Right lobe of liver (tissue), 6 donors: ENCODE measurements around the gene ARHGEF40. TPM values are rescaled to one million over a fixed set of nuclear protein-coding genes. Genes with fewer than 3 reads are reported as not detected.

Experiments used
- ATAC-seq, 4 donors: fragments of 200-7000 bp; cut with Tn5 transposase; one replicate each; pipeline ENCODE4 v1.9.1; 2020; ENCODE audit warnings: mild to moderate bottlenecking in 4 of 4, moderate library complexity in 4 of 4
- DNase-seq, 3 donors: peaks; one replicate each; pipeline ENCODE4 v3.0.0-alpha.2; 2020
- H3K27ac ChIP-seq, 3 donors: fragments of 200-600 bp; one replicate each; pipeline ENCODE4 v1.8.0; 2022
- H3K27me3 ChIP-seq, 2 donors: fragments of 200-600 bp; one replicate each; pipeline ENCODE4 v1.8.0; 2022
- H3K36me3 ChIP-seq, 4 donors: fragments of 200-600 bp; sonication (generic) in 1 of 4; one replicate each; pipeline versions ENCODE4 v1.5.1 to v1.8.0; 2017 to 2022; ENCODE audit warnings: control low read depth in 1 of 4
- H3K4me1 ChIP-seq, 4 donors: fragments of 200-600 bp; sonication (generic) in 1 of 4; one replicate each; pipeline versions ENCODE4 v1.5.1 to v1.8.0; 2017 to 2022; ENCODE audit warnings: control low read depth in 1 of 4
- H3K4me3 ChIP-seq, 3 donors: fragments of 200-600 bp; one replicate each; pipeline ENCODE4 v1.8.0; 2022
- H3K9me3 ChIP-seq, 4 donors: fragments of 200-600 bp; sonication (generic) in 1 of 4; one replicate each; pipeline versions ENCODE4 v1.5.1 to v1.8.0; 2017 to 2022; ENCODE audit warnings: control low read depth in 1 of 4
- POLR2A ChIP-seq: fragments of 450-650 bp; IDR thresholded peaks from one replicate; pipeline ENCODE4 v1.6.1; 2017; ENCODE audit warnings: antibody characterized with exemption, mild to moderate bottlenecking
- WGBS: methylation state at CpG from one replicate; pipeline ENCODE4 v1.1.6; 2018; ENCODE audit warnings: low coverage, low lambda C conversion rate; ENCODE audit not compliant: insufficient coverage; ENCODE audit errors: missing lambda C conversion rate; 5-methylcytosine and 5-hydroxymethylcytosine counted together
- intact Hi-C, 2 donors: fragments of 100-400 bp; cut with DNase I; formaldehyde crosslinking; loops; one replicate each; pipeline versions ENCODE4 v1.11.2 to v1.14.1; 2022
- total RNA-seq, 6 experiments: library from RNA; depleted of rRNA in 2 of 6; stranded (reverse); fragments of >200 nt in 2 of 6; fragmentation: NEBNext Ultra II Directional in 3 of 6; extraction: Animal tissue kit (Norgen Biotek cat#: 25700) in 3 of 6; gene quantifications; one replicate each; pipeline versions ENCODE4 v1.1.0 to v1.2.4, GENCODE V29; 2016 to 2023
- TF ChIP-seq, protein P1 (sequence below), 4 donors: fragments of 200-600 bp in 3 of 4; fragments of 450-650 bp in 1 of 4; IDR thresholded peaks; one replicate each; pipeline versions ENCODE4 v1.5.1 to v1.8.0; 2016 to 2022; ENCODE audit warnings: antibody characterized with exemption in 4 of 4, mild to moderate bottlenecking in 2 of 4
- donor health status: DM: no; HTN: yes; CAD: no.
- donor health status: DM: no; HTN: no; CAD: no.
- donor health status: DM: no; HTN: no; CAD: no.
- donor health status: DM: no; HTN: yes; CAD: no.
- donor health status: DM: no; HTN: yes; CAD: no.

The ARHGEF40 gene
- total RNA-seq, 6 experiments from 2014 or later, result 17.1 to 35.8 (median 25.1) TPM

DNA sequence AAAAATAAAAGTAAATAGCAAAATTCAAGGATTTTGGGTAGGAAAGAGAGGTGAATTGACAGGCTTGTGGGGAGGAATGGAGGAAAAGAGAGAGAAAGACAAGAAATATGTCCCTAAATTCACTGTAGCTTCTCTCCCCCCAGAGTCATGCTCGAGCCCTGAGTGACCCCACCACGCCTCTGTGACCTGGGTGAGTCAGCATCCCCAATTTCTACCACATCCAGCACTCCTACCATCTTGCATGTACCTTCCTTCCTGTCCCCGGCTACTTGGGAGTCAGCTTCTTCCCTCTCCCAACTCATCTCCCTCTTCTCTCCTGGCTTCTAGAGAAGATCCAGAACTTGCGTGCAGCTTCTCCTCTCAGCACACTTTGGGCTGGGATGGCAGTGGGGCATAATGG is 18.6 kb downstream of the ARHGEF40 start:
- TF ChIP-seq POLR2A, result no peak
- TF ChIP-seq, protein P1, sequence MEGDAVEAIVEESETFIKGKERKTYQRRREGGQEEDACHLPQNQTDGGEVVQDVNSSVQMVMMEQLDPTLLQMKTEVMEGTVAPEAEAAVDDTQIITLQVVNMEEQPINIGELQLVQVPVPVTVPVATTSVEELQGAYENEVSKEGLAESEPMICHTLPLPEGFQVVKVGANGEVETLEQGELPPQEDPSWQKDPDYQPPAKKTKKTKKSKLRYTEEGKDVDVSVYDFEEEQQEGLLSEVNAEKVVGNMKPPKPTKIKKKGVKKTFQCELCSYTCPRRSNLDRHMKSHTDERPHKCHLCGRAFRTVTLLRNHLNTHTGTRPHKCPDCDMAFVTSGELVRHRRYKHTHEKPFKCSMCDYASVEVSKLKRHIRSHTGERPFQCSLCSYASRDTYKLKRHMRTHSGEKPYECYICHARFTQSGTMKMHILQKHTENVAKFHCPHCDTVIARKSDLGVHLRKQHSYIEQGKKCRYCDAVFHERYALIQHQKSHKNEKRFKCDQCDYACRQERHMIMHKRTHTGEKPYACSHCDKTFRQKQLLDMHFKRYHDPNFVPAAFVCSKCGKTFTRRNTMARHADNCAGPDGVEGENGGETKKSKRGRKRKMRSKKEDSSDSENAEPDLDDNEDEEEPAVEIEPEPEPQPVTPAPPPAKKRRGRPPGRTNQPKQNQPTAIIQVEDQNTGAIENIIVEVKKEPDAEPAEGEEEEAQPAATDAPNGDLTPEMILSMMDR (IDR thresholded peaks at IDR 0.05), result no peak
- Histone ChIP-seq H3K9me3 (no peaks in the 10 kb centered on the region), H3K27ac (no peak overlapping the region), H3K4me1 (peaks cover 0 to 21% (median 8%) of the 10 kb centered on the region in 4 donors), H3K36me3 (peaks cover 0 to 29% (median 12%) of the 10 kb centered on the region in 4 donors), H3K27me3 (no peaks in the 10 kb centered on the region), H3K4me3 (no peak overlapping the region)
- WGBS, result 77% methylated on average over 4 of the region's 4 CpGs
- DNase-seq (no peak), ATAC-seq (no peak)
- intact Hi-C loops, result no loop called here

DNA sequence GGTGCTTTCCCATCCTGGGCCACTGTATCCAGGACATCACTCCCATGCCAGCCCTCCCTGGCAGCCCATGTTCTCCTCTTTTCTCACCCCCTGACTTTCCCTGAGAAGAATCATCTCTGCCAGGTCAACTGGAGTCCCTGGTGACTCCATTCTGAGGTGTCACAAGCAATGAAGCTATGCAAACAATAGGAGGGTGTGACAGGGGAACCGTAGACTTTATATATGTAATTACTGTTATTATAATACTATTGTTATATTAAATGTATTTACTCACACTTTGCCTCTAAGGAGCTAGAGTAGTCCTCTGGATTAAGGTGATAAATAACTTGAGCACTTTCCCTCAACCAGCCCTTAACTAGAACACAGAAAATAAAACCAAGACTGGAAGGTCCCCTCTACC is 19.2 kb downstream of the ARHGEF40 start:
- ATAC-seq, result no peak
- Histone ChIP-seq H3K4me3 (no peak overlapping the region), H3K4me1 (peaks cover 0 to 15% (median 5%) of the 10 kb centered on the region in 4 donors), H3K36me3 (peaks cover 0 to 28% (median 12%) of the 10 kb centered on the region in 4 donors), H3K9me3 (no peaks in the 10 kb centered on the region), H3K27me3 (no peaks in the 10 kb centered on the region), H3K27ac (no peak overlapping the region)
- 60% methylated on average over 1 of the region's 1 CpG for WGBS
- no peak for TF ChIP-seq POLR2A
- TF ChIP-seq, protein P1 (IDR thresholded peaks at IDR 0.05), result no peak
- intact Hi-C loops, result no loop called here
- no peak for DNase-seq

- TF ChIP-seq, protein P1 (IDR thresholded peaks at IDR 0.05), result no peak
- TF ChIP-seq POLR2A, result no peak
- Histone ChIP-seq H3K4me1 (peaks cover 0 to 10% (median 2%) of the 10 kb centered on the region in 4 donors), H3K4me3 (no peak overlapping the region), H3K27ac (no peak overlapping the region), H3K36me3 (peaks cover 0 to 23% (median 12%) of the 10 kb centered on the region in 4 donors), H3K27me3 (no peaks in the 10 kb centered on the region), H3K9me3 (no peaks in the 10 kb centered on the region)
- ATAC-seq, result no peak
- intact Hi-C loops, result loop anchor here (5.0 to 10.0 kb wide), 2 partner anchors 73 to 75 kb away; no protein-coding TSS in a partner anchor
- no peak for DNase-seq
- 100% methylated on average over 1 of the region's 5 CpGs for WGBS
Observed at GRCh38 chr14:21089877-21090193, 19.7 kb downstream of the ARHGEF40 start.

GRCh38 chr14:21090194-21090939 is 20.3 kb downstream of the ARHGEF40 start:
- Histone ChIP-seq H3K36me3 (peaks cover 0 to 22% (median 12%) of the 10 kb centered on the region in 4 donors), H3K4me3 (no peak overlapping the region), H3K9me3 (no peaks in the 10 kb centered on the region), H3K27ac (no peak overlapping the region), H3K4me1 (peaks cover 0 to 4% (median 0%) of the 10 kb centered on the region in 4 donors), H3K27me3 (no peaks in the 10 kb centered on the region)
- peak in 1 of 4 donors; percentile 13 for ATAC-seq
- DNase-seq, result peak in 1 of 3 donors; percentile 62
- intact Hi-C loops, result loop anchor here (5.0 to 10.0 kb wide), 2 partner anchors 73 to 76 kb away; no protein-coding TSS in a partner anchor
- 91% methylated on average over 4 of the region's 45 CpGs for WGBS
- TF ChIP-seq, protein P1 (IDR thresholded peaks at IDR 0.05), result peak; percentile 12 to 45 (median 32)
- no peak for TF ChIP-seq POLR2A
